Ovary (tissue), 9 donors: ENCODE results near the gene AKAP9. TPM values are rescaled to one million over a fixed set of nuclear protein-coding genes. Genes with fewer than 3 reads are reported as not detected.

Experiments
- DNase-seq, 5 donors: peaks; one replicate each; pipeline ENCODE4 v3.0.0-alpha.2; 2019 to 2020
- H3K27ac ChIP-seq, 2 donors: fragments of 200-600 bp; one replicate each; pipeline versions ENCODE4 v1.5.1 to v1.8.0; 2019 to 2022
- H3K27me3 ChIP-seq: fragments of 200-600 bp; one replicate; pipeline ENCODE4 v1.8.0; 2022
- H3K36me3 ChIP-seq: fragments of 200-600 bp; sonication (generic); one replicate; pipeline ENCODE4 v1.5.1; 2019
- H3K4me1 ChIP-seq: one replicate; pipeline ENCODE4 v1.8.1; 2013; ENCODE audit warnings: mild to moderate bottlenecking, moderate library complexity; ENCODE audit not compliant: insufficient read depth
- H3K4me3 ChIP-seq: fragments of 200-600 bp; sonication (generic); one replicate; pipeline ENCODE4 v1.5.1; 2017
- H3K9me3 ChIP-seq, 2 donors: fragments of 200-600 bp in 1 of 2; sonication (generic) in 1 of 2; one replicate each; pipeline versions ENCODE4 v1.5.1 to v1.8.1; 2013 to 2019; ENCODE audit warnings: mild to moderate bottlenecking in 1 of 2, moderate library complexity in 1 of 2
- CTCF ChIP-seq, 3 donors: fragments of 450-650 bp in 2 of 3; fragments of 200-600 bp in 1 of 3; IDR thresholded peaks; one replicate each; pipeline versions ENCODE4 v1.5.1 to v1.8.0; 2016 to 2022; ENCODE audit warnings: antibody characterized with exemption in 3 of 3, mild to moderate bottlenecking in 1 of 3
- EP300 ChIP-seq: sonication (generic); formaldehyde crosslinking; IDR thresholded peaks from one replicate; pipeline ENCODE4 v1.6.1; 2017; ENCODE audit warnings: antibody characterized with exemption
- POLR2A ChIP-seq: fragments of 450-650 bp; IDR thresholded peaks from one replicate; pipeline ENCODE4 v1.6.1; 2017; ENCODE audit warnings: antibody characterized with exemption, mild to moderate bottlenecking, moderate library complexity
- WGBS, 3 donors: extraction: QIAGEN DNeasy Blood & Tissue Kit in 1 of 3; methylation state at CpG; one replicate each; pipeline versions ENCODE4 v1.1.5 to v1.1.7; 2013 to 2017; 5-methylcytosine and 5-hydroxymethylcytosine counted together
- intact Hi-C, 4 donors: fragments of 100-400 bp; cut with DNase I; formaldehyde crosslinking; loops; one replicate each; pipeline versions ENCODE4 v1.11.0 to v1.15.1; 2022 to 2023
- polyA plus RNA-seq, 2 donors: library from polyadenylated mRNA; stranded (reverse); fragments of 200-250 nt in 1 of 2; fragments of 350-450 nt in 1 of 2; fragmentation: Illumina TruSeq in 1 of 2; extraction: RNeasy Lipid Tissue Mini Kit (QIAGEN cat#74804) in 1 of 2; gene quantifications; one replicate each; pipeline ENCODE4 v1.2.3, GENCODE V29; 2013 to 2014
- total RNA-seq, 7 donors: library from RNA; depleted of rRNA in 2 of 7; stranded (reverse); fragments of >200 nt in 2 of 7; fragmentation: NEBNext Ultra II Directional in 3 of 7; extraction: Animal tissue kit (Norgen Biotek cat#: 25700) in 3 of 7; gene quantifications; one replicate each; pipeline versions ENCODE4 v1.1.0 to v1.2.4, GENCODE V29; 2016 to 2023
- donor health status: DM: no; HTN: no; CAD: no; lungs with moderate emphysema.
- donor health status: DM: no; HTN: no; CAD: no.
- donor health status: Bipolar disorder and iron deficiency.
- donor health status: DM: yes; HTN: yes; CAD: no.
- donor health status: DM: no; HTN: no; CAD: no.
- donor health status: DM: yes; HTN: yes; CAD: no.

AKAP9 gene
- total and polyA plus RNA-seq, 9 donors = 22.1 to 92.8 (median 57.7) TPM

GRCh38 chr7:92149736-92150239 is 209.1 kb downstream of the AKAP9 start:
- 93 to 95% (median 93%) methylated on average over 5 of the region's 5 CpGs for WGBS, 3 donors
- H3K27me3 ChIP-seq = no peaks in the 10 kb centered on the region
- no peak overlapping the region for H3K4me3 ChIP-seq
- no peaks in the 10 kb centered on the region for H3K4me1 ChIP-seq
- DNase-seq = no peak
- TF ChIP-seq POLR2A = no peak
- no peak for TF ChIP-seq CTCF (IDR thresholded peaks at IDR 0.05)
- TF ChIP-seq EP300 = no peak
- H3K36me3 ChIP-seq = no peaks in the 10 kb centered on the region
- H3K9me3 ChIP-seq = no peaks in the 10 kb centered on the region
- no peak overlapping the region for H3K27ac ChIP-seq
- intact Hi-C loops = no loop called here

GRCh38 chr7:92150450-92151017 is 209.9 kb downstream of the AKAP9 start:
- intact Hi-C loops = no loop called here
- Histone ChIP-seq H3K4me3 (no peak overlapping the region), H3K4me1 (no peaks in the 10 kb centered on the region), H3K9me3 (no peaks in the 10 kb centered on the region), H3K27ac (no peak overlapping the region), H3K27me3 (no peaks in the 10 kb centered on the region), H3K36me3 (no peaks in the 10 kb centered on the region)
- no peak for TF ChIP-seq CTCF (IDR thresholded peaks at IDR 0.05)
- no peak for TF ChIP-seq POLR2A
- TF ChIP-seq EP300 = no peak
- WGBS, 3 donors = 80 to 86% (median 81%) methylated on average over 1 of the region's 1 CpG
- no peak for DNase-seq

DNA sequence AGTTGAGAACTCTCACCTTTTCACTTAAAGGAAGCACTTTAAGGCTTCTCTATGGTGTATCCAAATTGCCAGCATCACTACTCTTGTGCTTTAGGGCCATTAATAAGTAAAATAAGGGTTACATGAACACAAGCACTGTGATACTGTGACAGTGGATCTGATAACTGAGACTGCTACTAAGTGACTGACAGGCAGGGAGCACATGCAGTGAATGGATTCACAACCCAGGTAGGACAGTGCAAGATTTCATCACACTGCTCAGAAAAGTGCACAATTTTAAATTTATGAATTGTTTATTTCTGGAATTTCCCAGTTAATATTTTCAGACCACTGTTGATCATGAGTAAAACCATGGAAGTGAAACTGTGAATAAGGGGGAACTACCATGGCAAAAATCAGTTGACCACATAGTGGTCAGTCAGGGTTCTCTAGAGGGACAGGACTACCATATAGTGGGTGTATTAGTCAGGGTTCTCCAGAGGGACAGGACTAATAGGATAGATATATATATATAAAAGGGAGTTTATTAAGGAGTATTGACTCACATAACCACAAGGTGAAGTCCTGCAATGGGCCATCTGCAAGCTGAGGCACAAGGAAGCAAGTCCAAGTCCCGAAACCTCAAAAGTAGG is 214.6 kb downstream of the AKAP9 start:
- TF ChIP-seq EP300 = no peak
- TF ChIP-seq CTCF (IDR thresholded peaks at IDR 0.05) = no peak
- no peak for TF ChIP-seq POLR2A

GRCh38 chr7:92156990-92157389 is 216.3 kb downstream of the AKAP9 start:
- intact Hi-C loops = no loop called here
- no peak overlapping the region for H3K4me3 ChIP-seq
- DNase-seq = no peak
- no peaks in the 10 kb centered on the region for H3K36me3 ChIP-seq
- no peak overlapping the region for H3K27ac ChIP-seq
- no peaks in the 10 kb centered on the region for H3K9me3 ChIP-seq
- TF ChIP-seq POLR2A (no peak), CTCF (IDR thresholded peaks at IDR 0.05) (no peak), EP300 (no peak)
- no peaks in the 10 kb centered on the region for H3K4me1 ChIP-seq
- H3K27me3 ChIP-seq = no peaks in the 10 kb centered on the region

More for the DNA sequence above, 214.6 kb downstream of the AKAP9 start:
- no peaks in the 10 kb centered on the region for H3K4me1 ChIP-seq
- no peaks in the 10 kb centered on the region for H3K27me3 ChIP-seq
- no peaks in the 10 kb centered on the region for H3K9me3 ChIP-seq
- H3K36me3 ChIP-seq = no peaks in the 10 kb centered on the region
- H3K27ac ChIP-seq = no peak overlapping the region
- intact Hi-C loops = no loop called here
- no peak for DNase-seq
- WGBS, 3 donors = 91 to 96% (median 95%) methylated on average over 1 of the region's 1 CpG
- H3K4me3 ChIP-seq = no peak overlapping the region
